GM19467 (cell line): Measurements from ENCODE around the gene TYMP.

ENCODE experiments used
- ATAC-seq: cut with Tn5 transposase; IDR thresholded peaks from one replicate; pipeline ENCODE4 v1.9.1; 2021; ENCODE audit warnings: mild to moderate bottlenecking, moderate library complexity; ENCODE audit not compliant: unreplicated experiment

Gene TYMP

DNA sequence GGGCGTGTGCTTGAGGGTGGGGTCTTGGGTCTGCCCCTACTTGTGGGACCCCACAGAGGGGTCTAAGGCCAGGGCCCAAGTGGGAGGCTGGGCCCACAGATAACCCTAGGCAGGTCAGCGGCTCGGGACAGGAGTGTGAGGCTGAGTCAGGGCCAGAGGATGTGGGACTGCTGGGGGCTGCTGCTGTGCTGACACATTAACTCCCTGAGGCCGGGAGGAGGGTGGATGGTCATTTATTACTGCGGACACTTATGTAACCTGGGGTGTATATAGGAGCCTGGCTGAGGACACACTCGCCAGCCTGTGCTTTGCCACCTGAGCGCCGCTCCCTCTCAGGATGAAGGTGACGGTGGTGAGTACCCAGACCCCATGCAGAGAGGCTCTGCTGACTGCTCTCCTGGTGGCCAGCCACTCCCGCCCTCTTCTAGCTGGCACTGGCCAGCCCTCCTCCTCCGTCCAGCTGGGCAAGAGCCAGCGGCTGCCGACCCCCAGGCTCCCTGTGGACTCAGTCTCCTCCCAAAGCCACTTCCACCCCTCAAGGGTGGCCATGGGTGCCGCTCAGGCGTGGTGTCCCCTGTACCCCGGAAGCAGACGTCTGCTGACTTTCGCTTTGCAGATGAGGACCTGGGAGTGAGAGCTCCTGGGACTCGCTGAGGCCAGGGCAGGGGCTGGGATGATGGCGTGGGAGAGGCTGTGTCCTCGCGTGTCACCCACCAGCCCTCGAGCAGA, 43.1 kb downstream of the TYMP start, which contains the start of gene MIOX:
Gene MIOX (plus strand): TSS at position 299 of the 729 bp plus-strand sequence. CDS start 39 bp downstream, at position 338.
- ATAC-seq = no peak

GRCh38 chr22:50485221-50486131, 44.3 kb downstream of the TYMP start:
- ATAC-seq = no peak

- ATAC-seq = no peak
Measured at GRCh38 chr22:50483977-50484853, 45.6 kb downstream of the TYMP start.

DNA sequence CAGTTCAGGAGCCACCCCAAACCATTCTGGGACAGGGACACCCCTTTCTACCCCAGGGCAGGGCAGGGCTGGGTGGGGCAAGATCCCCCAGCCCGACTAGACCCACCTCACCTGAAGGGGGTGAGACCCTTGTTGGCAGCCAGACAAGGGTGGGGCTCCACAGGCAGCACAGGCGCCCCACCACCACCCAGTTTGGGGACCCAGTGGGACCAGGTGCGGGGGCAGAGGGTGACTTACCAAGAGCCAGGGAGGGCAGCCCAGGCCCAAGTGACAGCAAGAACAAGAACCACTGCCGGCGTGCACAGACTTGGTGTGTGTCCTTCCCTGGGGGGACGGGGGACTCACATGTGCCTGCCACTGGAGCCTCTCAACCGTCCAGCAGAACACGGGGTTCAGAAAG, 46.3 kb downstream of the TYMP start:
- ATAC-seq = no peak

DNA sequence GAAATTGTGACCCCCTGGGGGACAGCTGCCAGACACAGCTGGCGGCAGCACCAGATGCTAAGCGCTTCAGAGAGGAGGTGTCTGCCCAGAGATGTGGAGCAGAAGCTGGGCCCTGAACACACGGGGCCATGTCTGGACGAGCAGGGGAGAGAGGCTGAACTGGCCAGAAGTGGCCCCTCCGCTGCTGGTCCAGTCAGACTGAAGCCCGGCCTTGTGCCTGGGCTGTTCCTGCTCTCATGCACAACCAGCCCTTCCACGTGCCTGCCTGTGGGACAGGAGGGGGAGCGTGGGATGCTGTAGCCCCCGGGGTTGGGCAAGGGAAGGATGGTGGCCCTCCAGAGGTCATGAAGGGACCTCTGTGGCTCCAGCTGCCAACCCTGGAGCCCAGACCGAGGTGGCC, 46.7 kb downstream of the TYMP start:
- ATAC-seq = no peak

DNA sequence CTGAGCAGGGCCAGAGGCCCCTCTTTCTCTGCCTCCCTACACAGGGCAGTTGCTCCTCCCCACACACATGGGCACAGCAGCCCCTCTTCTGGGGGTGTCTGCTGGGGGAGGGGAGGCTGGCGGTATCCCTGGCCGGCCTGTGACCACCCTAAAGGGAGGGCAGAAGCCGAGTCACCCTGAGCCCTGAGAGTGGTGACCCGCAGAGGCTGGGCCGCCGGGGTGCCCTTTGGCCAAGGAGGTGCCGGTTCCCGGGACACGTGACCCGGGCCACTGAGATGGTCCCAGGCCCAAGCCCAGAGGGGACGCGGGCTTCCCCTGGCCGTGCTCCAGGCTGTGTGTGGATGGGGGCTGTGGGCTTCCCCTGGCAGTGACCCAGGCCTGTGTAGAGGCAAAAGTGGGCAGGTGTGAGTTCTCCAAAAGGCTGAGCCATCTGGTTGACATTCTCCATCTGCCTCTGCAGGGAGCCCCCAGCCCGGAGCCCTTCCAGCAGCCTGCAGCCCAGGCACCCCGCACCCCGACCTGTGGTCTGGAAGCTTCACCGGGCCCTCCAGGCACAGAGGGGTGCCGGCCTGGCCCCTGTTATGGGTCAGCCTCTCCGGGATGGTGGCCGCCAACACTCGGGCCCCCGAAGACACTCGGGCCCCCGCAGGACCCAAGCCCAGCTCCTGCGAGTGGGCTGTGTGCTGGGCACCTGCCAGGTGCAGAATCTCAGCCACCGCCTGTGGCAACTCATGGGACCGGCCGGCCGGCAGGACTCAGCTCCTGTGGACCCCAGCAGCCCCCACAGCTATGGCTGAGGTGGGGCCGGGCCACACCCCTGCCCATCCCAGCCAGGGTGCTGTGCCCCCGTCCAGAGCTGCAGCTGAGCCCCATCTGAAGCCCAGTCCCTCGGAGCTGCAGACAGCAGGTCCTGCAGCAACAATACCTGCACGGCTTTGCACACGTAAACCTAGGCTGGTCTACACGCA, 47.4 kb downstream of the TYMP start:
- no peak for ATAC-seq

- no peak for ATAC-seq
Measured at GRCh38 chr22:50481440-50482106, 48.2 kb downstream of the TYMP start, which contains the start of gene ADM2. Gene ADM2 (plus strand): TSS chr22:50481543. CDS start chr22:50481848, 305 bp downstream.

GRCh38 chr22:50481045-50481439, 48.8 kb downstream of the TYMP start:
- no peak for ATAC-seq

GRCh38 chr22:50479721-50480120, 50.1 kb downstream of the TYMP start:
- ATAC-seq = no peak

DNA sequence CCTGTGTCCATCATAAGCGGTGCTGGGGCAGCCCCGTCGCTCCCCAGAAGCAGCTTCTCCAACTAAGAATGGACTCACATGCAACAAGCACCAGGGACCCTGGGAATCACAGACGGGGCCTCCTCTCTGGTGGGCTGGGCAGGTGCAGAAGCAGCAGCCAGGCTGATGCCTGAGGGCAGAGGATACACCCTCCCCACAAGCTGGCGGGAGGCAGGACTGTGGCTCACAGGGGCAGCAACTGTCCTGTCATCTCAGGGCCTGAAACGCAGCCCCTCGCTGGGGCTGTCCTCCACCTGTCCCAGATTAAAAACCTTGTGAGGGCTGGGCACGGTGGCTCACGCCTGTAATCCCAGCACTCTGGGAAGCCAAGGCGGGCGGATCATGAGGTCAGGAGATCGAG, 51.9 kb downstream of the TYMP start:
- no peak for ATAC-seq

GRCh38 chr22:50476868-50477267, 52.9 kb downstream of the TYMP start:
- ATAC-seq = no peak
